Suprapubic skin (tissue), 3 donors: Measurements from ENCODE around the gene SCGN.

Source experiments
- CTCF ChIP-seq, 2 donors: fragments of 200-600 bp in 1 of 2; fragments of 450-650 bp in 1 of 2; sonication (generic) in 1 of 2; IDR thresholded peaks; one replicate each; pipeline ENCODE4 v1.5.1; 2016 to 2019; ENCODE audit warnings: antibody characterized with exemption in 2 of 2, mild to moderate bottlenecking in 1 of 2, moderate library complexity in 1 of 2
- EP300 ChIP-seq: sonication (generic); formaldehyde crosslinking; IDR thresholded peaks from one replicate; pipeline ENCODE4 v1.6.1; 2017; ENCODE audit warnings: antibody characterized with exemption
- POLR2A ChIP-seq, 2 donors: fragments of 450-650 bp; IDR thresholded peaks; one replicate each; pipeline ENCODE4 v1.6.1; 2017; ENCODE audit warnings: antibody characterized with exemption in 2 of 2, mild to moderate bottlenecking in 2 of 2, moderate library complexity in 2 of 2

- no peak for TF ChIP-seq CTCF (IDR thresholded peaks at IDR 0.05)
- TF ChIP-seq POLR2A (IDR thresholded peaks at IDR 0.05), result no peak
- TF ChIP-seq EP300, result no peak
Measured at GRCh38 chr6:25684565-25684964, 32.5 kb downstream of the SCGN start.
